ENCODE results near the gene SNURF.
"Not testable (repeated sequence)": the region's sequence is repeated elsewhere in the genome, so short reads cannot be mapped to it uniquely, and the experiment has no call there.

The SNURF gene

GRCh38 chr15:24954783-24955530 lies at the start of gene SNURF, which contains the start of gene SNRPN:
SNURF (plus strand) TSS chr15:24954987; CDS start chr15:24955049, 62 bp downstream.
SNRPN (plus strand) TSS chr15:24954987; CDS start chr15:24974454, 19,467 bp downstream.
- DNase-seq: peak; percentile 45 to 48

DNA sequence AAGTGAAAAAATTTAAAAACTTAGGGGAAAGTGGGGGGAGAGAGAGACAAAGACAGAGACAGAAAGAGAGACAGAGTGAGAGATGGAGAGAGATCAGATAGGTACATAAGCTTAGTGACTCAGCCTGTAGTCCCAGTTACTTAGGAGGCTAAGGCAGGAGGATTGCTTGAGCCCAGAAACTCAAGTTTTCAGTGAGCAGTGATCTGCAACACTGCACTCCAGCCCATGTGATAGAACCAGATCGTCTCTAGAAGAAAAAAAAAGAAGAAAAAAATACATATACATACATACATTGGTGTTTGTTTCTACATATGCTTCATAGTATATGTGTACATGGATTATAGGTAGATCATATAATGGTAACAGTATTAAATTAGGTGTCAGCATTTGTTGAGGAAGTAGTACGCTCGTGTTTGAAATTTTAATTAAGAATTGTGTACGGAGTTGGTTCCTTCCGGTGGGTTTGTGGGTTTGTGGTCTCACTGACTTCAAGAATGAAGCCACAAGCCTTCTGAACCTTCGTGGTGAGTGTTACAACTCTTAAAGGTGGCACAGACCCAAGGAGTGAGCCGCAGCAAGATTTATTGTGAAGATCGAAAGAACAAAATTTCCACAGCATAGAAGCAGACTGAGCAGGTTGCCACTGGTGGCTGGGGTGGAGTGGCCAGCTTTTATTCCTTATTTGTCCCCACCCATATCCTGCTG lies 38.3 kb upstream of the SNURF start:
- DNase-seq: no peak

- no peak for DNase-seq
Observed at GRCh38 chr15:24917431-24917830, 37.4 kb upstream of the SNURF start.

- no peak for DNase-seq
Observed at GRCh38 chr15:24919446-24919845, 35.3 kb upstream of the SNURF start.

DNA sequence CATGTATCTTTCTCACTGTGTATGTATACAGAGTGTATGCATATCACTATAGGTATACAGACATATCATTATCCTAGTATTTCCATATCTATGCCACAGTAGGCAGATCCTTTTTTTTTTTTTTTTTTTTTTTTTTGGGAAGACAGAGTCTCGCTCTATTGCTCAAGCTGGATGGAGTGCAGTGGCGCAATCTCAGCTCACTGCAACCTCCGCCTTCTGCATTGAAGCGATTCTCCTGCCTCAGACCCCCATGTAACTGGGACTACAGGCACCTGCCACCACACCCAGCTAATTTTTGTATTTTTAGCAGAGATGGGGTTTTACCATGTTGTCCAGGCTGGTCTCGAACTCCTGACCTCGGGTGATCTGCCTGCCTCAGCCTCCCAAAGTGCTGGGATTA lies 32.0 kb upstream of the SNURF start:
- DNase-seq: not testable (repeated sequence)

- DNase-seq: no peak
Observed at GRCh38 chr15:24924153-24924552, 30.6 kb upstream of the SNURF start.

DNA sequence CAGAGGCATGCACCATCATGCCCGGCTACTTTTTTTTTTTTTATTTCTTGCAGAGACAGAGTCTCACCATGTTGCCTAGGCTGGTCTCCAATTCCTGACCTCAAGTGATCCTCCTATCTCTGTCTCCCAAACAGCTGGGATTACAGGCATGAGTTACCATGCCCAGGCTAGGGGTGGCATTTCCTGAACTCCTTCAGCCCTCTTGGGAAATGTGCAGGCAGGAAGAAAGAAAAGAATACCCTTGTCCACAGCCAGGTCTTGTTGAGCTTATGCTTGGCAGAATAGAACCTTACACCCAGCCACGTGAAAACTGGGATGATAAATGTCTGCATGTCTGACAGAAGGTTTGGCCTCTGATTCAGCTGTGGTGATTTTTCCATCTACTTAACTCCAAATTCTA lies 30.2 kb upstream of the SNURF start:
- no peak for DNase-seq

GRCh38 chr15:24931874-24932732 lies 22.7 kb upstream of the SNURF start:
- not testable (repeated sequence) for DNase-seq

DNA sequence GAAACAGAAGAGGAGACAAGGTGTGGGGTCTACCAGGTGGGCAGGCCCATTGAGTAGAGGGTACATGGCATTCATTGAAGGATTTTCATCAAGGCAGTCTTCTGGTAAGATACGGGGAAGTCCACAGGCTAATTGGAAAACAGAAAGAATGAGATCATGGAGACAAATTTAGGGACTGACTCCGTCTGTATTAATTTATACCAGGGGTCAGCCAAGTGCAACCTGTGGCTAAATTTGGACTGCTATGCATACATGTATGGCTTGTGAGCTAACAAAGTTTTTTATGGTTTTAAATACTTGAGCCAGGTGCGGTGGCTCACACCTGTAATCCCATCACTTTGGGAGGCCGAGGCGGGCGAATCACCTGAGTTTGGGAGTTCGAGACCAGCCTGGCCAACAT lies 21.1 kb upstream of the SNURF start:
- DNase-seq: no peak

DNA sequence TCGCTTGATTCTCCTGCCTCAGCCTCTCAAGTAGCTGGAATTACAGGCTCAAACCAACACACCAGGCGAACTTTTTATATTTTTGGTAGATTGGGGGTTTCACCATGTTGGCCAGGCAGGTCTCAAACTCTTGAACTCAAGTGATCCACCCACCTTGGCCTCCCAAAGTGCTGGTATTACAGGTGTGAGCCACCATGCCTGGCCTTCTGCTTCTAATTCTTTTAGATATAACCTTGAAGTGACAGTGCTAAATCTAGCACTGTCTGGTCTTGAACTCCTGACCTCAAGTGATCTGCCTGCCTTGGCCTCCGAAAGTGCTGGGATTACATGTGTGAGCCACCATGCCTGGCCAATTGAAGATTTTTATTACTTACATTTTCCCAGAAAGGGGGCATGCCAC lies 16.6 kb upstream of the SNURF start:
- DNase-seq: not testable (repeated sequence)

DNA sequence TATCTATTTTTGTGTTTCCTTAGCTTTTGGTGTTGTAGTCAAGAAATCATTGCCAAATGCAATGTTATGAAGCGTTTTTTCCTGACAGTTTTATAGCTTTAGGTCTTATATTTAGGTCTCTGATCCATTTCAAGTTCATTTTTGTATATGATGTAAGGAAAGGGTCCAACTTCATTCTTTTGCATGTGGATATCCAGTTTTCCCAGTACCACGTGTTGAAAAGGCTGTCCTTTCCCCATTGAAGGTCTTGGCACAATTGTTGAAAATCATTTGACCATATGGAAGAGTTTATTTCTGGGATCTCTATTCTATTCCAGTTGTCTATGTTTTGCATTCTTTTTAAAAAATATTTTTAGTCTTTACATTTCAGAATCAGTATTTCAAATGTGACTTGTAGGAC lies 14.6 kb upstream of the SNURF start:
- DNase-seq: no peak

DNA sequence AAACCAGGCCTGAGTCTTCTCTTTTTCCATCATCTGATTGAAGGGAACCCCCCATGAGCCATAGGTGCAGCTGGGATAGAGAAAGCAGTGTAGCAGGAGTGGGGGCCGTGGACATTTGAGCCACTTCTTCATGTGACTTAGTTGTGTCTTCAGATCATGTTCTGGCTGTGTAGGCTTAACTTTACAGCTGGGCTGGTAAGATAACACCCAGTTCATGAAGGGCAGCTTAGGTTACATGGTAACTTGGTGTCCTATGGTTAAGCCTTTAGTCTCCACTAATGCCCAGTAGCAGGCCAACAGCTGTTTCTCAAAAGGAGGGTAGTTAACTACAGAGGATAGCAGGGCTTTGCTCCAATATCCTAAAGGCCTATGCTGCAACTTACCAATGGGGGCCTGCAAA lies 11.4 kb upstream of the SNURF start:
- no peak for DNase-seq

- no peak for DNase-seq
Observed at GRCh38 chr15:24944954-24945353, 9.8 kb upstream of the SNURF start.

- DNase-seq: no peak
Observed at GRCh38 chr15:24945711-24946110, 9.1 kb upstream of the SNURF start.

GRCh38 chr15:24948495-24948894 lies 6.3 kb upstream of the SNURF start:
- DNase-seq: no peak

- DNase-seq: no peak
Observed at GRCh38 chr15:24955531-24955921, 739 bp downstream of the SNURF start.

GRCh38 chr15:24956111-24956838 lies 1.5 kb downstream of the SNURF start:
- peak; percentile 34 to 53 for DNase-seq

DNA sequence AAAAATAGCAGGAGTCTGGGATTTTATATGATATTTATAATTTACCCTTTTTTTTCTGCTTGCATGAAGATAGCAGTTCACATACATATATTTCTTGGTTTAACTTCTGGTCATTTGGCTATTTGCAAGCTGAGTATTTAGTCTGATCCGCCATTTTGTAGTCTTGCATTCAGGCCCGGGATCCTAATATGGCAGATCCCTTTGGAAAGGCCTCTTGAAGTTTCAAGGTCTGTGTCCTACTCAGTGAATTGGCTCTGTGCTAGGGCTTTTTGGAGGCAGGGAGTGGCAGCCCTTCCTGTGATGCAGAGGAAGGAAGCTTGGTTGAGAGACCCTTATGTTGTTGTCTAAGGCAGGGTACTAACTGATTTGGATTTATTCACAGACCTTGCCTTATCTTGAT lies 2.9 kb downstream of the SNURF start:
- DNase-seq: no peak

DNA sequence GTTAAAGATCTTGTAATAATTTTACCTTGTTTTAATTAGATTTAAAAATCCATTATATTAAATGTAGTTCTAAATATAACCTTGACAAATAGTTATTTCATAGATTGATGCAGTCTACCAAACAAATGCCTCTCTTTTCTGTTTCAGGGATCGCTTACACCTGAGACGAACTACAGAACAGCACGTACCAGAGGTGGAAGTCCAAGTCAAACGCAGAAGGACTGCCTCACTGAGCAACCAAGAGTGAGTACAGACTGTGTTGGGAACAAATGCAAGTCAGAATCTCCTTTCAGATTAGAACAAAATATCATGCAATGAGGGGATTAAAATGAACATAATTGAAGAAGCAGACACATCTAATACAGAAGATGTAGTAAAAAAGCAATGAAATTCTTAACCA lies 7.2 kb downstream of the SNURF start:
- DNase-seq: no peak

DNA sequence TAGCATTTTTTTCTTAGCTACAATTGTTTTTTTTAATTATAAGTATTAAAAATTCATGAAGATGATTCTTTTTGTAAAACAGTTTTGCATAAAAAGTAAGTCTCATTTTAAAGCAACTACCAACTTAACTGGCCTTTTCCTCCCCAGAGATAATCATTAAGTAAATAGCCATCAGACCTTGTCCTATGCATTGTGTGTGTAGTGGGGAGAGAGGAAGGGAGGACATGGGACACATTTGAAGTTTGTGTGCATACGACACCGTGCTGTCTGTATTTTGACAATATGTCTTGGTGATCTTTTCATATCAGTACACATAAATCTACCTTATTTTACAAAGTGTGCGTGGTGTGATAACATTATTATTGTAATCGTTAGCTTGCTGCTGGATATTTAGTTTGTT lies 8.1 kb downstream of the SNURF start:
- DNase-seq: no peak

- DNase-seq: no peak
Observed at GRCh38 chr15:24966364-24967103, 11.7 kb downstream of the SNURF start.

- no peak for DNase-seq
Observed at GRCh38 chr15:24971052-24971451, 16.3 kb downstream of the SNURF start.
